Hypothalamus (tissue), 51 donors: Measurements from ENCODE around the gene UBE2E2.

Experiments
- DNase-seq, 51 donors: peaks; one replicate each; lab custom pipeline; 2025; lab: John Stamatoyannopoulos, UW

The UBE2E2 gene

DNA sequence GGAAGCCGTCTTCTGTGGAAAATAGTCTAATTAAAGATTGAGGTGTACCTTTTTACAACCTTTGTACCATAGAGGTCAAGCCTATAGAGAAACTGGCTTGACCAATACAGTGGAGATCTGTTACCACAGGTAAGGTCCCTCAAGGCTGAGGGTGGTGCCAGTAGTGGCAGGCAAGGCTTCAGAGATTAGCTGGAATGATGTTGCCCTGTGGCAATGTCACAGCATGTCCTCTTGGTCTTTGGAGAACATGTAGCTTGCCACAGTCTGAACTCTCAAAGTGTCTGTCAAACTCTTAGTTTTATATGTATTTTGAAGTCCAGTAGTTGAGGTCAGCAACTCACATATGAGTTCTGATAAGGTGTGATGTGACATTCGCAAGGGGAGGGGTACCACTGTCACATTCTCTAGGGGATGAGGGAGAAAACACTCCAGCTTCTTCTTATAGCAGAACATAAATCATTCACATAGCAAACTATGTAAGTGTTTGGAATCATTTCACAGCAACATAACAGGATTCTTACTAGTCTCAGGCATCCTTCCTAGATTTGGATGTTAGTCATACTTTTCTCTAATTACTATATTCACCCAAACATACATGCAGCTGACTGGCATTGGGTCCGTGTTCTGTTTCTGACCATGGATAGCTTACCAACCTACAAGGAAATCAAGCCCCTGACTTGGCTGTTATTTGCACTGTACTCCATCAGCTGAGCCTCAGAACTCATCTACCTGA is 173.6 kb downstream of the UBE2E2 start:
- DNase-seq = no peak

DNA sequence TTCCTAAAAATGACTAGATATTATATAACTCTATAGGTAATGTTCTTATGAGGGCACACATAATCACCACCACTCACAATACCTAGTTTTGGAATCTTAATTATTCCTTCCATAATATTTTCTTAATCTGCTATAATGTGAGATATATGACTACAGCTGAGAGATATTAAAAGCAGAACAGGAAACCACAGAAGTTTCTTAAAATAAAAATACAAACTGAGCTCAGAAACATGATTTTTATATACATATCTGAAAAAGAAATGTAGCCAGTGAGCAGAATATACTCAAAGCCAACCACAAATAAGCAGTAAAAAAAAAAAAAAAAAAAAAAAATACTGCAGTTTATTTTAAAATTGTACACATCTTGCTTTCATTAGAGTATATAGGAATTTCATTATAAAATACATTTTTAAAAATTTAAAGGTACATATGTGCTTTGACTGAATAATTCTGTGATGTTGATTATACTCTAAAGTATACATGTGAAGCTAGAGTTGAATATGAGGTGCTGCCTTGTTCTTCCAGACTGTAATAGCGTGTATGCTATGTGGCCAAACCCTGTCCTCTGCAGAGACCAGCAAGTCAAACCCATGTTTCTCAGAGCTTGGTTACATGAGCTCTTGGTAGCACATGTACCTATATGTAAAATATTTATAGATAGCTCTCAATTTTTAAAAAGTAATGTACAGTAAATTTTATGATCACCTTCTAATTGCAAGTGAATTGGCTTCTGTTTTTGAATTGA is 175.0 kb downstream of the UBE2E2 start:
- DNase-seq = no peak

DNA sequence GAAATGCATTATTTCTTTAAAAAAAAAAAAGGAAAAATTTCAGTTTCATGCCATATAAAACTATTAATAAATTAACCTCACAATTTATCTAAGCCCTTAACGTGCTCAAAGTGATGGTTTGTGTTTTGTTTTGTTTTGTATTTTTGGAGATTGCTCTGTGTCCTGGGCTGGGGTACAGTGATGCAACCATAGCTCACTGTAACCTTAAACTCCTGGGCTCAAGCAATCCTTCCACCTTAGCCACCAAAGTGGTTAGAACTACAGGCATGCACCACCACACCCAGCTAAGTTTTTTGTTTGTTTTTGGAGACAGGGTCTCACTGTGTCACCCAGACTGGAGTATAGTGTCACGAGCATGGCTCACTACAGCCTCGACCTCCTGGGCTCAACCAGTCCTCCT is 180.7 kb downstream of the UBE2E2 start:
- no peak for DNase-seq

DNA sequence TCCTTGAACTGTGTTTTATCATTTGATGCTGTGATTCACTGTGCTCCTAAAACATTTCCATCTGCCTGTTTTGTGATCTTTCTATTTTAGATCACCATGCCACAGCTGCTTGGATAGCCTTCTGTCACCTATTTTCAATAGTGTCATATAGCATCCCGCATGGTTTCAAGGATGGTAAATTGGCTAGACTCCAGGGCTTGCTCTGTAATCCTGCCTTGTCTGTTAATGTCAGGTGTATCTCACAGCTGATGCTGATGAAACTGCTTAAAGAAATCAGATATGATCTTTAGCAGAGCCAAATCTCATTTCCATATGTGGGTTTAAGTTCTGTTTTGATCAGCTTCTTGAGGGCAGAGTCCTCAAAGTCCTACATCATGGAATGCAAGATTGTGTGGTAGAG is 182.2 kb downstream of the UBE2E2 start:
- no peak for DNase-seq

DNA sequence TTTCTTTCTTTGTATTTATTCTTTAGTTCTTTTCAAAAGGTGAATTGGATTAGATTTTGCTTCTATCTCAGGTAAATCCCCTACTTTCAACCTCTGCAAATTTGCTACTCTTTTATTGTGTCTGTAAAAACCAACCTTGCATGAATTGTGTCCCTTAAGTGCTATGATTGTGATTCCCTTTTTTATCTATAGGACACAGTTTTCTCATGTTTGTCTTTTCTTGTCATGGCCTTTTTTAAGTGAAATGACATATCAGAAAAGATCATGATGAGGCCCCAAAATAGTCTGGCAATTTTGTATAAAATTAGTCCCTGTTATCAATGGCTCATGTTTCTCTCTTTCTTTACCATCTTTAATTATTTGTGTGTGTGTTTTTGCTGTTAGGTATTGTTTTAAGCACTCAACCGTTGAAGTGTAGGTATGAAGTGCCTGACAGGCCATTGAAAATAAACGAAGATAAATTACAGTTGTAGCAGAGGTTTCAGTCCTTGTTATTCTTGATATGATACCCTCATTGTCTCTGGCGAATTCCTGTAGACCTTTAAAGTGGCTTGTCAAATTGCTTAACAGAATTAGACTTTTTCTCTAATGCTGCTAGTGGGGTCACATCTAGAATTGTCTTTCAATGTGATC is 184.3 kb downstream of the UBE2E2 start:
- DNase-seq = no peak

DNA sequence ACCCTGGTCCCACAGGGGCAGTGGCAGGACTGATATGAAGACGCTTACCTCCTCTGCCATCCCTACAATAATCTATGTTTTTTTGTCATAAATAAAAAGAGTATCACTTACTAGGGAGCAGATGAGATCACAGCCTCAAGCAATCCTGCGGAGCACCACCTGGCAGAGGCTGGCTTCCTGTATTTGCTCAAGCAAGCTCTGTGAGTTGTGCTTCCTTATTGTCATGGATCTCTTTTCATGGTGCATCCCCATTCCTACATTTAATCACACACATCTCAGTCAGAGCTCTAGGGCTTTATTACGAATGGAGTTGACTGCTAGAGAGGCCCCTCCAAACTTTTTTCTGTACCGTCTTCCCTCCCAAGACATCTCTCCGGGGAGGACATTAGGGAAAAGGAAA is 186.0 kb downstream of the UBE2E2 start:
- DNase-seq = no peak

DNA sequence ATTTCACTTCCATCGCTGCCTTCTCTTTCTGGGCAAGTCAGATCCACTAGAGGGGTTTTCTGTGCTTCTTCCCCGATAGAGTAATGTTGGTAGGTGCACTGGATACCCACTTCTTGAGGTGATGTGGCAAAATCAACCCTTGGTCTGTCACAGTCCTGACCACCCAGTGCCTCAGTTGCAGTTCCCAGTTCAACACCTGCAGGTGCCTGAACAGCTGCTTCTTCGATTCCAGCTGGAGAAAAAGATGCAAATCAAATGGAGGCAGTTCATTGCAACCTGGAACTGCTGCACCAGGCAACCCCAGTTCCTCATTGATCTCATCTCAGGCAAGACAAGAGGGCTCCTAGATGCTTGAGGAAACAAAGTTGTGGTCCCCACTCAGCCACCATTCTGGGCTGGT is 186.6 kb downstream of the UBE2E2 start:
- no peak for DNase-seq

DNA sequence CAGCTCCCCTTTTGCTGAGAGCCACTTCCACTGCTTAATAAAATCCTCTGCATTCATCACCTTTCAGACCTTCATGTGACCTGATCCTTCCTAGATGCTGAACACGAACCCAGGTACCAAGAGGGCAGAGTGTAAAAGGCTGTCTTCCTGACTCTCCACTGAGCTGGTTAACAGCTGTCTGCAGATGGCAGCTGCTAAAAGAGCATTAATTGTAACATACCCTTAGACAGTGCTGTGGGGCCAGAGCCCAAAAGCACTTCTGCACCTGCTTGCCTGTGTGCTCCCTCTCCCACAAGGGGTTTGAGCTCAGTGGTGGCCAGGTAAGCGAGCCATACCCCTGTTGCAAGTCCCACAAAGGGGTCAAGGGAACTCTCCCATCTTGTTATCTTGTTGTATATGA is 187.3 kb downstream of the UBE2E2 start:
- DNase-seq = no peak

DNA sequence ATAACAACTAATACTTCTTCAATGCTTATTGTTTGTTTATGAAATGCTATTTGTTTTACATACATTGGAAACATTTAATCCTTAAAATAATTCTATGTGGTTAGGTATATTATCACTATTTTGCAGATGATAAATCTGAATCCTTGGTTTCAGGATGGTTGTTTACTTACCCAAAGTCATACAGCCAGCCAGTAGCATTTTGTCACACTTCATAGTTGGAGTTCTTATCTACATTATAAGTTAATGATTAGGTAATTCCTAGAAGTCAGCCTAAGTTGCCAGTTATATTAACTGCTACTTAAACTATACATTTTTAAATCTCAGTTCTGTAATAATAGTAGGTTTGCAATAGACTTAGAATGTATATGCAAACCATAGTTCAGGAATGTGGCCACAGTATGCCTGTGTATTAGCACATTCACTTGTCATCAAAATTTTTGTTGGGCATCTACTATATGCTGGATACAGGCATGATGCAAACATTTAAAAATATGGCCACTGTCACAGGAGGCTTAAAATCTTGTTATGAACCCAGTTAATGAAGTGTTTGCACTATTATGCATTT is 187.9 kb downstream of the UBE2E2 start:
- no peak for DNase-seq

DNA sequence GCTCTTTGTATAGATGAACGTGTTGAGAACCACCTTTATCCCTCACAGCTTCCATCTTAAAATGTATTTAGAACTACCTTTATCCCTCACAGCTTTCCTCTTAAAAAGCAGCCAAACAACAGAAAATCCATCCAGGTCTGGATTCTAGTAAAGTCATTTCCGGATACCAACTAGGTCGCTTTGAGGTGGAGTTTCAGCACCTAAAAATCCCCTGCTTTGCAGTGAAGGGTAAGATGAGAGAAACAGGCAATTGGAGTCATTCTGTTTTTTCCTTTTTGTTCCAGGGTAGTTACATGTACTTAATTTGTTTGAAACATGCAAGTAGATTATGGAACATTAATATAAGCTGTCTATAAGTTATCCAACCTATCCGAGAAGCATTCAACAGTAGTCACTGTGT is 192.0 kb downstream of the UBE2E2 start:
- DNase-seq = no peak

DNA sequence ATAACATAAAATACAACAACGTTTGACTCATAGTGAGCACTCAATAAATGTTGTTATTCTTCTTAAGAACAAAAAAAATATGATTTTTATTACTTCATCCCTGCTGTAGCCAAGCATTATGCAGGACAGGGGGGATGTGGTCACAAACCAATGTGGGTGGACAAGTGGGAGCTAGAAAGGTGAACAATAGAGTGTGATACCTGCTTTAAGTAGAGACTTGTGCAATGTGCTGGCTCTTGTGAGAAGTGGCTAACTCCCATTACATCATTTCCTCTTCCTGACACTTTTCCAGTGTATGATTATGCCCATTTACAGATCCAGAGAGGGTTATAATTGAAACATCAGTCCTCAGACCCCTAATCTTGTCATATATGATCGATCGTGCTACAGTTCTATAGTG is 193.6 kb downstream of the UBE2E2 start:
- no peak for DNase-seq

DNA sequence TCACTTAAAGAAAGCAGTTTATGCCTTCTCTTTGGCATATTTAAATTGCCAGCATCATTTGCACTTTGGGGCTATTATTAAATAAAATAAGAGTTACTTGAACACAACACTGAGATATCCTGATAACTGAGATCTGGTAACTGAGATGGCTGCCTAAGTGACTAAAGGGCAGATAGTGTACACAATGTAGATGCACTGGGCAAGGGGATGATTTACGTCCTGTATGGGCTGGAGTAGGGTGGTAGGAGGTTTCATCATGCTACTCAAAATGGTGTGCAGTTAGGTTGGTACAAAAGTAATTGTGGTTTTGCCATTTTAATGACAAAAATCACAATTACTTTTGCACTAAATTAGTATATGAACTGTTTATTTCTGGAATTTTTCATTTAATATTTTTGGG is 196.1 kb downstream of the UBE2E2 start:
- DNase-seq = no peak

DNA sequence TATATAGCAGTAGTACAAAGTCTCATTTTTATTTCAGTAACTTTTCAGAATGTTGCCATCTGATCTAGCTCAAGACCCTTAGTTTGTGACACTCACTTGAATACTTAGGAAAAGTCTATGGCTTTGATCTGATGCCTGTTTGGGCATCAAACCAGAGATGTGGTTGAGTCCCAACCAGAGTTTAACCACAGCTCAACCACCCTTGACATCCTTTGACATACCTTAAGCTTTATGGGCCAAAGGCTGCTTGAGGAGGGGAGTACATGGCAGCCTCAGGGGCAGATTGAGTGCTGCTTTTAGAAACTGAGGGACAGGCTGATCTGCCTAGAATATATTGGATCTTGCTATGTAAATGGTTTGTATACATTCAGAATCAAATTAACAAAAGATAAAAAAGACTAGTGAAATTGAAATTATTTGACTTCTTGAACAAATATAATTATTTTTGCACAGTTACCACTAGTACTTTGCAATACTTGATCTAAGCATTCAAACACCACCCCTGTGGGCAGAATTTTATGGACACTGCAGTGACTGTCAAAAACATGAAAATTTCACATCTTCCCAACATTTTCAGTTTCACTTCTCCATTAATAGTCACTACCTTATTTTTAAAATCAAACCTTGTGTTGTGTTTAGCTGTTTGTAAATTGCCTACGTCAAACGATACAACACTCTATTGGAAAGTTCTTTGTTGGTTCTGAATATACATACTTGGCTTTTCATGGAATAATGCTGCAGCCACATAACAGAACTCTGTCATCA is 199.8 kb downstream of the UBE2E2 start:
- no peak for DNase-seq

DNA sequence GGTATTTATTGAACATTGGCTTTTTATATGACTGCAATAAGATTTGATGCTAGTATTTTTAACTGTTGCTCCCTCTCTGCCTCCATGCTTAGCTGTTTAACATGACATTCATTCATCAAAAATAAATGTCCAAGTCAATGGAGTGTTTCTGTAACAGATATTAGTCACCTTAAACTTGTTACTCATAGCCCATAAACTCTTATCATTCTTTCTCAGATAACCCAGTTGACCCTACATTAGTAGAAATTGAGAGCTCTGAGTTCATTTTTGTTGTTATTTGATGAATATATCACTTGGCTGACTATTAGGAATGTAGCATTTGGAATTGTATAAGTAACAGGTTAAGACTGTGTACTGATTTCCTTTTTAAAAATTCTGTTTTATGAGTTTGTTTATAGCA is 201.1 kb downstream of the UBE2E2 start:
- DNase-seq = no peak

DNA sequence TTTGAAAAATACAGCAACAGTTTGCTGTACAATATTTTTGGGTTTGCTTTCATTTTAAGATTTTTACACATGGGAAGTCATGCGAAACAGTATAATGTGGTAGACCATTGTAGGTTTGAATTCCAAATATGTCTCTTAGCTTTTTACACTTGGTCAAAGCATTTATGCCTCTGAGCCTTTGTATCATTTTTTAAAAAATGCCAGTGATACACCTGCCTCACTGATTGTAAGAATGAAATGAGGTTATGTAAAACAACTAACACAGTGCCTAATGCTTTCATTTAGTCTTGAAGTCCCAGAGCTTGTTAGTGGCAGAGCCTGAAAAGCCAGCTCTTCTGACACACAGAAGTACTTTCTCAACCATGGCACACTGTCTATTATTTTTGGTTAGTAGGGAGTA is 202.0 kb downstream of the UBE2E2 start:
- no peak for DNase-seq

DNA sequence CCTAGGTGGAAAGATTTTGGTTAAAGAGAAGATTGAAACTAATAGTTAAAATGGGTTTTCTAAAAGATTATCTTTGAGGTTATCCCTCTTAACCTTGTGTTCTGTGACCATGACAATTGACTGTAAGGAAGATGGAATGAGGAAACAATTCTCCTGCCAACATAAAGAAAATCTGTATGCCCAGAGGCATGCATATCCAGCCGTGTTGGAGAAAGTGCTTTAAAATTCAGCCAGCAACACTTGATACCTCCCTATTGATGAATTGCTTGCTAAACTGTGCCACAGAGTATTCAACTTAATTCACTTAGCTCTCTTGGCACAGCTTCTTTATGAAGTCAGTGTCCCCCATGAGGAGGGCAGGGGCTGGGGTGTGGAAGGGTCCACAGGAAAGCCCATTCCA is 203.5 kb downstream of the UBE2E2 start:
- DNase-seq = no peak

DNA sequence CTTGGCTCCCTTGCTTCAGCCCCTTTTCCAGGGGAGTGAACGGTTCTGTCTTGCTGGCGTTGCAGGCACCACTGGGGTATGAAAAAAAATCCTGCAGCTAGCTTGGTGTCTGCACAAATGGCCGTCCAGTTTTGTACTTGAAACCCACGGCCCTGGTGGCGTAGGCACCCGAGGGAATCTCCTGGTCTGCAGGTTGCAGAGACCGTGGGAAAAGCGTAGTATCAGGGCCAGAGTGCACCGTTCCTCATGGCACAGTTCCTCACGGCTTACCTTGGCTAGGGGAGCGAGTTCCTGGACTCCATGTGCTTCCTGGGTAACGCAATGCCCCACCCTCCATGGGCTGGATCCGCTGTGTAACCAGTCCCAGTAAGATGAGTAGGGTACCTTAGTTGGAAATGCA is 214.9 kb downstream of the UBE2E2 start:
- DNase-seq = no peak

DNA sequence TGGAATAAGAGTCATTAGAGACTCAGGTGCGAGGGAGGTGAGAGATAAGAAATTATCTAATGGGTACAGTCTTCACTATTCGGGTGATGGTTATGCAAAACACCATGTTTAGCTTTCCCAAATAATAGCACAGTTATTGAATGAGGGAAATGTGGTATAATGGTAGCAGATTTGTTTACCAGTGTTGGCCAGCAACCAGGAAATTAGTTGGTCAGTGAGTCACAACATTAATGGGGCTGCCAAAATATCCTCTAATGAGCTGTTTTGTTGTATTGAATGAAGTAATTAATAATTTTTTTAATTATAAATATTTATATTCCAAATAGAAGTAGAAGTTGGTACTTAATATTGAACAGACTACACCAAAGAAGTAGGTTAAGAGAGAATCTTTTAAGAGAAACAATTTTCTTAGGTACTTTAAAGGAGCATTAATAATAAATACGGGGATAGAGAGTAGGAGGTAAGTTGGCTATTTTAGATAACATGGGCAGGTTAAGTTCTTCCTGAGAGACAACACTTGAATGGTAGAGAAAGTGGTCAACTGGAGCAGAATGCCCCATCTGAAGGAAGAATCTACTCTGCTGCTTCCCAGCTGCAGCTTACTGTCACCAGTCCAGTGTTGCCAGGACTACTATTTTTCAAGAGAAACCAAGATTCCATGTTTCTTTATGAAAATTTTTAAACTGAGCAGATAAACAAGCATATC is 218.8 kb downstream of the UBE2E2 start:
- DNase-seq = no peak

DNA sequence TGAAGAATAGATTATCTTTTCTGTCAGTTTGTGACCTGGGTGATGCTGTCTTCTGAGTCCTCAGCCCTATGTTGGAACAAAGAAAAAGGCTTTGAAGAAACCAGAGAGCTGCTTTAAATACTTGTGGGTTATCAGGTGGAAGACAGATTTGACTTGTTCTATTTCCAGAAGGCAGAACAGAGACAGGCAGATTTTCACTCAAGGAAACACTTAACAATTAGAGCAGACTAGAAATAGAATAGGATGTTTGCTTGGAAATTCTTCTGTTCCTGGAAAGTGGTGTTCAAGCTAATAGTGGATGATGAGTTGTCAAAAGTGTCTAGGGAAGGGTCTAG is 219.4 kb downstream of the UBE2E2 start:
- DNase-seq = no peak

DNA sequence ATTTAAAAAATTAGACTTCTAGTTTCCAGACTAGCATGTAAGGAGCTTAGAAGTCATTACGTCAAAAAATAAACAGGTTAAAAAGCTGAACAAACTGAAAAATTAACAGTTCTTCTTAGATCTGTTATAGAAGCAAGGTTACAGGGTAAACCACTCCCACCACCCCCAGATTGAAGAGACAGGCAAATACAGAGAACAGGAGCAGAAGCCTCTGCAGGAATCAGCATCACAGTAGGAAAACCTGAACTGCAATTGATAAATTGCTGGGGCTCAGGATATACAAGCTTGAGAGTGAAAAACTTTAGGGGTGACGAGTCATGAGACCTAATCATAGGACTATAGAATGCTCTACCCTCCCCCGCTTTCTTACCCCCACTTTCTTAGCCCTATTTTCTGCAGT is 222.3 kb downstream of the UBE2E2 start:
- DNase-seq = no peak
